HG03354 (cell line): ENCODE data around the gene TBC1D1.

Experiments
- ATAC-seq: cut with Tn5 transposase; IDR thresholded peaks from one replicate; pipeline ENCODE4 v1.9.1; 2021; ENCODE audit warnings: mild to moderate bottlenecking; ENCODE audit not compliant: unreplicated experiment, poor library complexity, severe bottlenecking

TBC1D1 gene

GRCh38 chr4:38132843-38133662, 242.2 kb downstream of the TBC1D1 start:
- ATAC-seq = no peak

GRCh38 chr4:38133711-38134480, 243.0 kb downstream of the TBC1D1 start:
- ATAC-seq = no peak

- ATAC-seq = no peak
Observed at GRCh38 chr4:38135201-38135600, 244.3 kb downstream of the TBC1D1 start.

- ATAC-seq = no peak
Observed at GRCh38 chr4:38136604-38137003, 245.7 kb downstream of the TBC1D1 start.

GRCh38 chr4:38137080-38137479, 246.2 kb downstream of the TBC1D1 start:
- no peak for ATAC-seq

GRCh38 chr4:38138363-38138762, 247.5 kb downstream of the TBC1D1 start:
- ATAC-seq = no peak

DNA sequence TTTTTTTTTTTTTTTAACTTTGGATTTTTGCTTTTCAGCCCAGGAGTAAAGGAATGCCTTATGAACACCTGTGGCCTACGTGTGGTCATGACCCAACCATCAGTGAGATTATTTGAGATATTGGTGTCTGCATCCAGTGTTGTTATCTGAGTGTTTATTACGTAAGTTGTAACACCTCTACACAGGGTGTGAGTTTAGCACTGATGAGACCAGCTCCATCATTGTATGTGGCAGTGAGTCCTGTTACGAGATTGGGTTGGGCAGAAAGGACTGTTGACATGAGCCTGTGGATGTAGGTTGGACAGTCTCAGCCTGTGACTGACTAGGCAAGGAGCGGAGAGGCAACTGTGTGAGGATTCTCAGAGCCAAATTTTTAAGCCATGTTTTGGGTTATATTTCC, 248.3 kb downstream of the TBC1D1 start:
- no peak for ATAC-seq

DNA sequence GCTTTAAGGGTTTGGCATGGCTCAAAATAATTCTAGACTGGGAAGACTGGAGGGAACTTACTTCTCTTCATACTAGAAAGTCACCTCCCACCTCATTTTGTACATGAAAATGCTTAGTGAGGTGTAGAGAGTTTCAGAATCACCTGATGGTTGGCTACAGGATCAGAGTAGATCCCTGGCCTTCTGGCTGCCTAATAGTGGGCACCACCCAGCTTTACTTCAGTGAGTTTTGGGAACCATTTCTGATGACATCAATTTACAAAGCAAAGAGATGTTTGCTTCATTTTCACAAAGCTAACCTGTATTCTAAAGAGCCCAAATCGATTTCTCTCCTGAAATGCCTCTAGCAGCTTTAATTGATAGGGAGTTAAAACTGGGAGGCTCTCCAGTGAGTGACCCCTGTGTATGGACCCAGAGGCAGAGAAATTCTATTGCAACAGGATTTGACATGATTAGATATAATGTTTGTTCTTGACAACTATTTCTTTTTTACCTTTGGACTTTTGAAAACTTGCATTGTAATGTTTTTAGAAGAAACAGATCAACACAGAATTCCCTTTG, 249.8 kb downstream of the TBC1D1 start:
- ATAC-seq = no peak

GRCh38 chr4:38141808-38142500, 251.1 kb downstream of the TBC1D1 start:
- ATAC-seq = no peak

- ATAC-seq = no peak
Observed at GRCh38 chr4:38144031-38144430, 253.1 kb downstream of the TBC1D1 start.

DNA sequence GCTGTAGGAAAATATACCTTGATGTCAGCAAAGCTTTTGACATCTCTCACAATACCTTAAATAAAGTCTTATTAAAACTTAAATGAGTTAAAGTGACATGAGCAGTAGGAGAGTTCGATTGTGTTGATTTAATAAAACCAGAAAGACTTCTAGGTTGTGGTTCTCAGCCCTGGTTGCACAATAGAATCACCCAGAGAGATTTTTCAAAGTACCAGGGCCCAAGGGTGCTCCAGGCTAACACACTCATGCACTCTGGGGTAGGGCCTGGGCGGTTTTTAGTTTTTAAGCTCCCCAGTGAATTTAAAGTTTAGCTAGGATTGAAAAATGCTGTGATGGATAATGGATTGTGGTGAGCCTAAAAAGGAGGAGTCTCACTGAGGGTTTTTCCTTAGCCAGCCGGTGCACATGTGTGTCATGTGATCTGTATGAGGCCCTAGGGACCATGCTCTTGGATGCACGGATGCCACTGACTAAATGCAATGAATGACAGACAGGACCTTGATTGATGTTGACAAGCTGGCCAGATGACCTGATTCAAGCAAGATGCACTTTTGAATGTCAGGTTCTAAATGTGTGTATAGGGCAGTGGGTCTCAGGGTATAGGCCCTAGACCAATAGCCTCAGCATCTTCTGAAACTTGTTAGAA, 254.3 kb downstream of the TBC1D1 start:
- ATAC-seq = no peak

GRCh38 chr4:38145741-38146140, 254.9 kb downstream of the TBC1D1 start:
- no peak for ATAC-seq

GRCh38 chr4:38146383-38146782, 255.5 kb downstream of the TBC1D1 start:
- no peak for ATAC-seq

DNA sequence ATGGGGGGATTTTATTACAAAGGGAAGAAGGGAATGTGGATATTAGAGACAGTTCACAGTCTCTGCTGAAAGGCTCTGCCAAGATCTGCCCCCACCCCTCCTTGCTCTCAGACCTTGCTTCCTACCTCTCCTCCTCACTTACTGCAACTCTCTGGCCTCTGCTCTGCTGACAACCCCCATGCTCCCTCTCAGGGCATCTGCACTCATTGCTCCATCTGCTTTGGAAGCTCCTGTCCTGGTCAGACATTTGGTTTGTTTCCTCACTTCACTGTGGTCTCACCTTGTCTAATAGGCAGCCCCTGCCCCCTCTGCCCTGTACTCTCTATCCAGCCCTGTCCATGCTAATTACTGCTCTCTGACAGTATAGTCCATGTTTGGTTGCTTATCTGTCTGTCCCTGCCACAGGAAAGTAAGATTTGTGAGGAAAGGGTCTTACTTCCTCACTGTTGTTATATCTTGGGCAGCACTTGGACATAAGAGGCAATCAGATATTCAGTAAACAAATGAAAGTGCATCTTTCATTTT, 258.6 kb downstream of the TBC1D1 start:
- ATAC-seq = no peak

DNA sequence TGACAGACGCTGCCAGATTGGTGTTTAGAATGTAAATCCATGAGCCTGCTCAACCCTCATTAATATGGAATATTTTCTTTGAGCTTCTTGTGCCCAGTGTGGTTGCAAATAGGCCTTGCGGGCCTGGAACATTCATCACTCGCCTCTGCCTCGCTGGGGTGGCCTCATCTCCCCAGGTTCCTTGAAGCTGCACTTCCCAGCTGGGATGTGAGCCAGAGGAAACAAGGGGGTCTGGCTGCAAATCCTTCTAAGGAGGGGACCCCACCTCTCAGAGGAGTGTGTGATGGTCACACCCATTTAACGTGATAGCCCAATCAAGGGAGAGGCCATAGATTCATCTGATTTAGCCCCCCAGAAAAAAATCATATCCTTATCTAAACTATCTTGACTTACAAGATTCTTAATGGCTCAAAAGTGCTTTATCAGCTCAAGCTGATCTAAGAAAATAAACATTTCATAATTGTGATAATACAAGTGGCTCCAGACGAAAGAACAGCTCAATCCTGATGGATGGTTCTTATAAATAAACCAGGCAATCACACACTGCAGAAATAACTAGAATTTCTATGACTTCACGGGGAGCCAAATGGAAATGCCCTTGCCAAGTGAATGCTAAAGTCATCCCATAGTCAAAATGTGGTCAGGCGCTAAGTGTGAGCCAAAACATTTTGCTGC, 259.2 kb downstream of the TBC1D1 start:
- no peak for ATAC-seq

DNA sequence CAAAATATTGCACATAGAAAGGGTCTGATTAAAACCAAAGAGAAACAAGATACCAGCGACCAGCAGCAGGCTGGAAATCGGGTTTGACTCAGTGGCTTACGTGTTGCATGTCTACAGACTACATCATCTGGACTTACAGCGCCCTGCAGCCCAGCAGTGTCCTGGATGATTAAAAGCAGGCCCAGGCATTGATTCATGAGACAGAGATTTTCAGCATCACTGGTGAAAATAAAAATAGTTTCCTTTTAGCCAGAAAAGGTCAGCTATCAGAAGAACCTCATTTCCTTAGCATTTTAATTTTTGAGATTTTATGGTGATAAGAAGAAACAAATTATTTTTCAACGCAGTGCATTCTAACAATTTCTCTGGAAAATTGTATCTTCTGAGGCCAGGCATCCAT, 259.9 kb downstream of the TBC1D1 start:
- no peak for ATAC-seq

GRCh38 chr4:38151873-38152272, 261.0 kb downstream of the TBC1D1 start:
- no peak for ATAC-seq

DNA sequence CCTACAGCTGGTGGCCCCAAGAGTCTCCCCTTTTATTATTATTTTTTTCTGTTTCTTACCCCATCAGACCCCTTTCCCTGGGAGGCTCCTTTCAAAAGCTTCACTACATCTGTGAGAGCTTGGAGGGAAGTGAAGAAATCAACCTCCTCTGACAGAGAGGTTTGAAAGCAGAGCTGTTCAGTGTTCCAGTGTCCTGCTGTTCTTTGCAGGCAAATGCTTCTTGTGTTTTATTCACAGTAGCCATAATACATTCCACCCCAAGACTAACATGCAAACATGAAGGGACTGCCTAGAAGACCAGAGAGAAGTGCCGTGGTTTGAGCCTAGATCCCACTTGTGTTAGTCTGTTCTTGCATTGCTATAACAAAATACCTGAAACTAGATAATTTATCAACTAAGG, 261.4 kb downstream of the TBC1D1 start:
- no peak for ATAC-seq
